ENCODE data around the gene MRM2. TPM values are rescaled to one million over a fixed set of nuclear protein-coding genes. Genes with fewer than 3 reads are reported as not detected.

The MRM2 gene
- total RNA-seq, 2 experiments from 2014 or later = 45.1 to 52.3 TPM

DNA sequence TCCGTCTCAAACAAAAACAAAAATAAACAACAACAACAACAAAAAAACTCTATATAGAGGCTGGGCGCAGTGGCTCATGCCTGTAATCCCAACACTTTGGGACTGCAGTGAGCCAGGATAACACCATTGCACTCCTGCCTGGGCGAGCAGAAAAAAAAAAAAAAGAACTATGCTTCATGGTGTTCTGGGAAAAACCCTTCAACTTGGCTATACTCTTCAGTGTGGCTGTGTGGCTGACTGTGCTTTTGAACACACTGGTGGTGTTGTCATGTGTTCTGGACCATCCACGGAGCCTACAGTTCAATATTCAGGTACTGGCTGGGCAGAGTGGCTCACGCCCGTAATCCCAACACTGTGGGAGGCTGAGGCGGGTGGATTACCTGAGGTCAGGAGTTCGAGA, 45.7 kb upstream of the MRM2 start:
- peaks cover 19% of the 10 kb centered on the region for H3K4me1 ChIP-seq (ENCODE audit: insufficient read depth, low read length, poor library complexity, severe bottlenecking)
- peaks cover 6% of the 10 kb centered on the region; the same call in 1 of the 2 replicates for H3K79me2 ChIP-seq (ENCODE audit: insufficient read depth, low read depth, low read length)
- TF ChIP-seq EZH2phosphoT487 (IDR thresholded peaks at IDR 0.05; ENCODE audit: borderline replicate concordance, low read depth, low read length) (no peak), CTCF (conservative IDR thresholded peaks at IDR 0.05; ENCODE audit: low read length) (no peak)
- ChIA-PET POLR2A (interaction anchor here (0.7 kb wide), 1 partner anchor 685 kb away, joined by 4 read pairs; no protein-coding TSS in a partner anchor), CTCF (ENCODE audit: unreplicated experiment) (no interaction called here)
- no peaks in the 10 kb centered on the region for H3K9me2 ChIP-seq (ENCODE audit: insufficient read depth, low read length)
- no peak overlapping the region for H3K27ac ChIP-seq (ENCODE audit: low read depth, low read length, poor library complexity, severe bottlenecking)
- H2AFZ ChIP-seq (ENCODE audit: low read length) = no peak overlapping the region
- intact Hi-C loops (cut with micrococcal nuclease; ENCODE audit: unreplicated experiment) = loop anchor here (2.0 kb wide), 1 partner anchor 19 kb away; no protein-coding TSS in a partner anchor
- H3K36me3 ChIP-seq (ENCODE audit: insufficient read depth, low read length) = no peaks in the 10 kb centered on the region
- no peak overlapping the region for H3K4me2 ChIP-seq (ENCODE audit: low read length)
- H4K20me1 ChIP-seq (ENCODE audit: insufficient read depth, low read length) = no peaks in the 10 kb centered on the region
- H3K4me3 ChIP-seq (ENCODE audit: low read depth, low read length, poor library complexity, severe bottlenecking) = no peak overlapping the region
- no peaks in the 10 kb centered on the region for H3K9me3 ChIP-seq (ENCODE audit: low read length)
- BruUV-seq (replicated peaks) = no TSS peak
- no peak for DNase-seq (ENCODE audit: low spot score)

DNA sequence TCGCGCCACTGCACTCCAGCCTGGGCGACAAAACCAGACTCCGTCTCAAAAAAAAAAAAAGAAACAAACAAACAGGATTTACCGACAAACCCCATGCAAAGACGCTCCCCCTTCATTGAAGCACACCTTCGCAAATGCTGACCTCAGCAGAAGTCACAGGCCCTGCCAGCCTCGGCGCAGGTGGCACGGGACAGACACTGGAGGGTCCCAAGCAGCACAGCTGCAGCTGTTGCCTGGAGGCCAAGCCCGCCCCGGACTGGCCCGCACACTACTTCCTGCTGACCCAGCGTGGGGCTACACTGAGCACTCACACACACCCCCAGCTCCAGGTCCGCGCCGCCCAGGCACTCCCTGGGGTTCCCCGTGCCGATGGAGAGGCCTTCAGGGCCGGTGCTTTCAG, 41.1 kb upstream of the MRM2 start:
- Histone ChIP-seq H3K9me2 (ENCODE audit: insufficient read depth, low read length) (no peaks in the 10 kb centered on the region), H3K79me2 (ENCODE audit: insufficient read depth, low read depth, low read length) (peaks cover 3% of the 10 kb centered on the region; the same call in 1 of the 2 replicates), H3K36me3 (ENCODE audit: insufficient read depth, low read length) (no peaks in the 10 kb centered on the region; the same call in 1 of the 2 replicates), H3K27ac (ENCODE audit: low read depth, low read length, poor library complexity, severe bottlenecking) (no peak overlapping the region), H3K4me3 (ENCODE audit: low read depth, low read length, poor library complexity, severe bottlenecking) (no peak overlapping the region), H4K20me1 (ENCODE audit: insufficient read depth, low read length) (no peaks in the 10 kb centered on the region), H3K4me2 (ENCODE audit: low read length) (no peak overlapping the region), H2AFZ (ENCODE audit: low read length) (no peak overlapping the region), H3K9me3 (ENCODE audit: low read length) (no peaks in the 10 kb centered on the region), H3K4me1 (ENCODE audit: insufficient read depth, low read length, poor library complexity, severe bottlenecking) (peaks cover 3% of the 10 kb centered on the region)
- TF ChIP-seq EZH2phosphoT487 (IDR thresholded peaks at IDR 0.05; ENCODE audit: borderline replicate concordance, low read depth, low read length) (no peak), CTCF (conservative IDR thresholded peaks at IDR 0.05; ENCODE audit: low read length) (no peak)
- intact Hi-C loops (cut with micrococcal nuclease; ENCODE audit: unreplicated experiment) = no loop called here
- no TSS peak for BruUV-seq (replicated peaks)
- CTCF ChIA-PET (ENCODE audit: unreplicated experiment) = no interaction called here
- DNase-seq (ENCODE audit: low spot score) = no peak
- POLR2A ChIA-PET = no interaction called here

DNA sequence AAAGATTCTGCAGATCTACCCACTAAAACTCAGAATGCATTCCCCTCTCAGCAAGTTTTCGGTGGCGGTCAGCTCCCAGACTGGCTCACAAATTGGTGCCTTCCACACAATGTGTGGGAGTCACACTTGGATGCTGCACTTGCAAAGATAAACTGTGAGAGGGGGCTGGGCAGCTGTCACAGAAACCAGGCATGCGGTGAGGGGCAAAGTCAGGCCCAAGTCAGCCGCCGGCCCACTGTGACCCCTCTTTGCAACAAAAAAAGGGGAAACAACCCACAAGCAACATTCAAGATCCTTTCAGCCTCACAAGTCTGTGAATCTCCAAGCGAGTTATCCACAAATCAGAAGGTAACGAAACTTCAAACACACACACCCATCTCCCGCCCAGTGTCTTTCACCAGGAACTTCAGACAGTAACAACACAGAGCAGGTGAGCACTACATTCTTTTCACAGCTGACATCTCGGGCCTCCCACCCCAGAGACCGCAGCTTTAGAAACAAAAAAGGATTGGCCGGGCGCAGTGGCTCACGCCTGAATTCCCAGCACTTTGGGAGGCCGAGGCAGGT, 40.3 kb upstream of the MRM2 start:
- no peak for TF ChIP-seq EZH2phosphoT487 (IDR thresholded peaks at IDR 0.05; ENCODE audit: borderline replicate concordance, low read depth, low read length)
- no peak for TF ChIP-seq CTCF (conservative IDR thresholded peaks at IDR 0.05; ENCODE audit: low read length)
- no peaks in the 10 kb centered on the region for H3K79me2 ChIP-seq (ENCODE audit: insufficient read depth, low read depth, low read length)
- H3K36me3 ChIP-seq (ENCODE audit: insufficient read depth, low read length) = peaks cover under 1% of the 10 kb centered on the region; the same call in 1 of the 2 replicates
- POLR2A ChIA-PET = interaction anchor here (0.8 kb wide), 1 partner anchor 55 kb away, joined by 3 read pairs; no protein-coding TSS in a partner anchor
- intact Hi-C loops (cut with micrococcal nuclease; ENCODE audit: unreplicated experiment) = loop anchor here (1.0 kb wide), 1 partner anchor 25 kb away; no protein-coding TSS in a partner anchor
- H2AFZ ChIP-seq (ENCODE audit: low read length) = no peak overlapping the region
- no peak overlapping the region for H3K27ac ChIP-seq (ENCODE audit: low read depth, low read length, poor library complexity, severe bottlenecking)
- H4K20me1 ChIP-seq (ENCODE audit: insufficient read depth, low read length) = no peaks in the 10 kb centered on the region
- H3K4me1 ChIP-seq (ENCODE audit: insufficient read depth, low read length, poor library complexity, severe bottlenecking) = no peaks in the 10 kb centered on the region
- CTCF ChIA-PET (ENCODE audit: unreplicated experiment) = no interaction called here
- no TSS peak for BruUV-seq (replicated peaks)
- no peak for DNase-seq (ENCODE audit: low spot score)
- H3K4me2 ChIP-seq (ENCODE audit: low read length) = no peak overlapping the region
- H3K9me3 ChIP-seq (ENCODE audit: low read length) = no peaks in the 10 kb centered on the region
- no peaks in the 10 kb centered on the region for H3K9me2 ChIP-seq (ENCODE audit: insufficient read depth, low read length)
- H3K4me3 ChIP-seq (ENCODE audit: low read depth, low read length, poor library complexity, severe bottlenecking) = no peak overlapping the region

Measured in OCI-LY7 (cell line).